Muscle layer of colon (tissue), 2 donors: ENCODE data around the gene FSTL4.
"Not testable (repeated sequence)": the region's sequence is repeated elsewhere in the genome, so short reads cannot be mapped to it uniquely, and the experiment has no call there.

Experiments used
- H3K27ac ChIP-seq: one replicate; pipeline ENCODE4 v1.7.0; 2013; ENCODE audit warnings: low read depth, mild to moderate bottlenecking, low read length, moderate library complexity
- H3K27me3 ChIP-seq, 2 donors: one replicate each; pipeline ENCODE4 v1.7.0; 2013; ENCODE audit warnings: low read length in 2 of 2, mild to moderate bottlenecking in 2 of 2; ENCODE audit not compliant: insufficient read depth in 2 of 2, control insufficient read depth in 1 of 2
- H3K36me3 ChIP-seq: one replicate; pipeline ENCODE4 v1.7.0; 2013; ENCODE audit warnings: mild to moderate bottlenecking, low read length; ENCODE audit not compliant: insufficient read depth
- H3K4me1 ChIP-seq: one replicate; pipeline ENCODE4 v1.7.0; 2013; ENCODE audit warnings: mild to moderate bottlenecking, low read length; ENCODE audit not compliant: insufficient read depth
- H3K4me3 ChIP-seq, 2 donors: one replicate each; pipeline ENCODE4 v1.7.0; 2013; ENCODE audit warnings: low read length in 2 of 2, low read depth in 1 of 2, mild to moderate bottlenecking in 1 of 2, moderate library complexity in 1 of 2
- H3K9ac ChIP-seq: one replicate; pipeline ENCODE4 v1.7.0; 2013; ENCODE audit warnings: low read length
- H3K9me3 ChIP-seq: one replicate; pipeline ENCODE4 v1.7.0; 2013; ENCODE audit warnings: mild to moderate bottlenecking, low read length
- donor health status: abdominal sarcoma.
- donor health status: Adenocarcinoma of cecum.

Gene FSTL4

DNA sequence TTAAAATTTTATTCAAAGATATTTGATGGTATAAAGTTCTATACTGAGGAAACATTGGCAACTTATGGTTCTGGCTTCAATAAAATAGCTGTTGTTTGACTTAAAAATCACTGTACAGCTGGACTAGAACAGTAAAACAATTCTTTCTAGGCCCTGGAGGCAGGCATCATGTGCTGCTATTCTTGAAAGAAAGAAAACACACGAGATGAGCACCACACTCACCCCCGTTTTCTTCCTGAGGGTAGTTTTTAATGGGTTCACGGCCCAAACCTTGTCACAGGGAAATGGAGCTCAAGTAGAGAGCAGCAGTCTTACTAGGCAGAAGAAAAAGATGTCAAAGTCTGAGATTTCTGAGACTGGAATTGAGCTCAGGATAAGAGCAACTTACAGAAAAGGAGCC, 68.0 kb downstream of the FSTL4 start:
- H3K9me3 ChIP-seq = no peaks in the 10 kb centered on the region
- no peaks in the 10 kb centered on the region for H3K27me3 ChIP-seq
- no peak overlapping the region for H3K27ac ChIP-seq
- H3K36me3 ChIP-seq = no peaks in the 10 kb centered on the region
- no peak overlapping the region for H3K9ac ChIP-seq
- no peak overlapping the region for H3K4me3 ChIP-seq
- H3K4me1 ChIP-seq = no peaks in the 10 kb centered on the region

DNA sequence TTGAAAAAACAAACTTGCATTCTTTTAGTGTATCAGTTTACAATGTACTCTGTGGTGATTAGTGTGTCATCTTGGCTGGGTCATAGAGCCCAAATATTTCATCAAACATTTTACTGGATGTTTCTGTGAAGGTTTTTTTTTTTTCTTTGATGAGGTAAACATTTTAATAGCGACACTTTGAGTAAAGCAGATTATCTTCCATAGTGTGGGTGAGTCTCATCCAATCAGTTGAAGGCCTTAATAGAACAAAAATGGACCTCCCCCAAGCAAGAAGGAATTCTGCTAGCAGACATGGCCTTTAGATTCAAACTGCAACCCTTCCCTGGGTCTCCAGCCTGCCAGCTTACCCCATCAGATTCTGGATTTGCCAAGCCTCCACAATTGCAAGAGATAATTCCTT, 72.5 kb downstream of the FSTL4 start:
- H3K9ac ChIP-seq = no peak overlapping the region
- H3K4me3 ChIP-seq = no peak overlapping the region
- H3K9me3 ChIP-seq = no peaks in the 10 kb centered on the region
- H3K4me1 ChIP-seq = no peaks in the 10 kb centered on the region
- no peaks in the 10 kb centered on the region for H3K27me3 ChIP-seq
- H3K27ac ChIP-seq = no peak overlapping the region
- H3K36me3 ChIP-seq = no peaks in the 10 kb centered on the region

DNA sequence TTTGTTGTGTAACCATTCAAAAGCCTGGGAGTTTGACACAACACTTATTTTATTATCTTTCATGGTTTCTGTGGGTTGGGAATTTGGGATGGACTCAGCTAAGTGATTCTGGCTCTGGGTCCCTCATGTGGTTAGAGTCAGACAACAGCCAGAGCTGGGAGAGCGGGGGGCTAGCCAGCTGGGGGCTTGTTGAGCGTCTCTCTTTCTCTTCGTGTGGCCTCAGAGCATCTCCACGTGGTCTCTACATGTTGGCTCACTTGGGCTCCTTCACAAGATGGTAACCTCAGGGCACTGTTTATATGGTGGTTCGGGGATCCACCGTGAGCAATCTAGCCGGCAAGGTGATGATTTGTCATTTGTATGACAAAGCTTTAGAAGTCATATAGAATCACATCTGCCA, 73.6 kb downstream of the FSTL4 start:
- no peak overlapping the region for H3K9ac ChIP-seq
- no peak overlapping the region for H3K4me3 ChIP-seq
- no peaks in the 10 kb centered on the region for H3K4me1 ChIP-seq
- H3K36me3 ChIP-seq = no peaks in the 10 kb centered on the region
- H3K9me3 ChIP-seq = no peaks in the 10 kb centered on the region
- H3K27me3 ChIP-seq = no peaks in the 10 kb centered on the region
- no peak overlapping the region for H3K27ac ChIP-seq

DNA sequence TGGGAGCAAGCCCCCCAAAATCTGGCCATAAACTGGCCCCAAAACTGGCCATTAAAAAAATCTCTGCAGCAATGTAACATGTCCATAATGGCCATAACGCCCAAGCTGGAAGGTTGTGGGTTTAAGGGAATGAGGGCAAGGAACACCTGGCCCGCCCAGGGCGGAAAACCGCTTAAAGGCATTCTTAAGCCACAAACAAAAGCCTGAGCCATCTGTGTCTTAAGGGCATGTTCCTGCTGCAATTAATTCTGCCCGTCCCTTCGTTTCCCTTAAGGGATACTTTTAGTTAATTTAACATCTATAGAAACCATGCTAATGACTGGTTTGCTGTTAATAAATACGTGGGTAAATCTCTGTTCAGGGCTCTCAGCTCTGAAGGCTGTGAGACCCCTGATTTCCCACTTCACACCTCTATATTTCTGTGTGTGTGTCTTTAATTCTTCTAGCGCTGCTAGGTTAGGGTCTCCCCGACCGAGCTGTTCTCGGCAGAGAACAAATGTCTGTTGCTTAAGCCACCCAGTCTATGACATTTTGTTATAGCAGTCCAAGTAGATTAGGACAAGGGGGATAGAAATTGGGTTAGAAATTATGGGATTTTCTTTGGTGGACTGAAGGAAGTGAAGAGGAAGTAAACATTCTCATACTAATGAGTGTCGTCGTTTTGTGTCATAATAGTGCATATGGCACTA, 77.0 kb downstream of the FSTL4 start:
- H3K36me3 ChIP-seq, H3K4me1 ChIP-seq, H3K9me3 ChIP-seq, H3K27ac ChIP-seq, H3K27me3 ChIP-seq, H3K4me3 ChIP-seq, H3K9ac ChIP-seq: not testable (repeated sequence)

DNA sequence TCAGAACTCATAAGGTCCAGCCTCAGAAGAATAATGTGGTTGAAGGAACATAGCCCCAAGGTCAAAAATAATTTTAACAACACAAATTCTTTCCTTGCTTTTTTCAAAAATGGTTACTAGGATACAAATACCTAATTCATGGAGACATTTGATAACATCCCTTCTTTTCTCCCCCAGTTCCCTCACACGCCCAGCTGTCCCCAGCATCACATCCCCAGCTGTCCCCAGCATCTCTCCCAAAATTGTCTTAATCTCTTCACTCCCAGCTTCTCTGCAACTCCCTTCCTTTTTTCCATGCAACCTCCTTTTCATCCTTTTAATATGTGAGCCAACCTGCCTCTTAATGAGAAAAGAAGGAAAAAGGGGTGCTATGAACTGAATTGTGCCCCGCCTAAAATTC, 77.8 kb downstream of the FSTL4 start:
- Histone ChIP-seq H3K27ac (no peak overlapping the region), H3K4me1 (no peaks in the 10 kb centered on the region), H3K9ac (no peak overlapping the region), H3K36me3 (no peaks in the 10 kb centered on the region), H3K4me3 (no peak overlapping the region), H3K9me3 (no peaks in the 10 kb centered on the region), H3K27me3 (no peaks in the 10 kb centered on the region)

DNA sequence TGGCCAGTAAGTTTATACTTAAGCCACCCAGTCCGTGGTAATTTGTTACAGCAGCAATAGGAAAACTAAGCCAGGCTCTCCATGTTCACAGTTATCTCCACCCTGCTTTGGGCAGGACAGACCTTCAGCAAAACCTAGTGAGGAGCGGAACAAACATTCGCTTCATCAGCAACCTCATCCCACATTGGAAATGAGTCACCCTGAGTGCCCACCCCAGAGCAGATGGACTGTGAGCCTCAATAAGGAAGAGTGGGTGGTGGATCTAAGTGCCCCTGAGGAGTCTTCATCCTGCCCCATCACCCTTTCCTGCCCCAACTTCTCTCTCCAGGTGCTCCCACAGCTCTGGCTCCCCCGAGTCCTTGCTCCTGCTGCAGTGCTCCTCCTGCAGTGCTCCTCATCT, 78.8 kb downstream of the FSTL4 start:
- Histone ChIP-seq H3K9me3 (no peaks in the 10 kb centered on the region), H3K4me1 (no peaks in the 10 kb centered on the region), H3K36me3 (no peaks in the 10 kb centered on the region), H3K27me3 (no peaks in the 10 kb centered on the region), H3K9ac (no peak overlapping the region), H3K4me3 (no peak overlapping the region), H3K27ac (no peak overlapping the region)

DNA sequence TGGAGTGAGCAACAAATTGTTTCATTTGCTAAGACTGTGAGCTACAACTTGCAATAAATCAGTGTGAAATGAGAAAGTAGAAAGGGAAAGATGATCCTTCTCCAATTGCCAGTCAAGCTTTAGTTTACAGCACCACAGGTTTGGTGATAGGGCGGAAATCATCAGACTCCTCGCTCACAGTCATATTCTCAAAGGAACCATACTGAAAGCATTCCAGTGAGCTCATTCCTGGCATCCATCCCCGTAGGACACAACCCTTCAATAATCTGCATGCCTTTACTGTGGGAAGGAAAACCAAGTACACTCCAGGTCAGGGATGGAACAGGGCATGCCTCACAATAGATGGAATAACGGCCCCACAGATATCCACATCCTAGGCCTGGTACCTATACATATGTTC, 80.7 kb downstream of the FSTL4 start:
- Histone ChIP-seq H3K27ac (no peak overlapping the region), H3K4me3 (no peak overlapping the region), H3K27me3 (no peaks in the 10 kb centered on the region), H3K4me1 (no peaks in the 10 kb centered on the region), H3K36me3 (no peaks in the 10 kb centered on the region), H3K9me3 (no peaks in the 10 kb centered on the region), H3K9ac (no peak overlapping the region)

DNA sequence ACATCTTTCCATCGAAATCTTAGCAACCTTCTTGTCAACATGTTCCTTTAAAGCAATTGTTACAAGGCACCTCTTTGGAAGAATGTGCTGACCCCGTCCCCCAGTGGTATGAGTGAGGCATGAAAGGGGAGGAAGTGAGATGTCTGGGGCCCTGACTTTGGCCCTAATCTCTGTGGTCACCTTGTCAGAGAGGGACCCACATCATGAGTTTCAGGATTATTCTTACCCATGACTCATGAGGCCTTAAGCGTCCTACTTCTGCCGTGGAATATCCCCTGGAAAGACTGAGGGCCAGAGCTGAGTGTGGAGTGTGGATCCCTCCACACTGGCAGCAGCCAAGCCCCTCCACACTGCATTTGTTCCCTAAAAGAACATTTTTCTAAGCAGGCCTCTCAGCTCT, 81.2 kb downstream of the FSTL4 start:
- no peaks in the 10 kb centered on the region for H3K4me1 ChIP-seq
- no peak overlapping the region for H3K4me3 ChIP-seq
- H3K9ac ChIP-seq = no peak overlapping the region
- no peak overlapping the region for H3K27ac ChIP-seq
- no peaks in the 10 kb centered on the region for H3K36me3 ChIP-seq
- no peaks in the 10 kb centered on the region for H3K9me3 ChIP-seq
- H3K27me3 ChIP-seq = no peaks in the 10 kb centered on the region

DNA sequence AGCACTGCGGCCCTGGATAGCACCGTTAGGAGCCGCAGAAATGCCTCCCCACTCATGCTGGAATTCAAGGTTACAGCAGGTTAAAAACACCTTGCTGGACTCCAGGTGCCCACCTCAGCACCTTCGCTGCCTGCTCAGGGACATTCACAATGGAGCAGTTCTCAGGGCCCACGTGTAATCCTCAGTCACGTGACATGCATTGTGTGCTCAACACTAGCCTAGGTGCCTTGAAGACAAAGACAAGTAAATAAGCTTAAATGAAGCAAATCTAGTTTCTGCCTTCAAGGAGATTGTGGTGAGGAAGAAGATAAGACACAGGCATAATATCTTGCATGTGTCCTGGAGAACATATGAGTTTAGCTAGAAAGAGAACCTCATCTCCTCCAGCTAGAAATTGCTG, 82.1 kb downstream of the FSTL4 start:
- Histone ChIP-seq H3K9me3 (no peaks in the 10 kb centered on the region), H3K27me3 (no peaks in the 10 kb centered on the region), H3K9ac (no peak overlapping the region), H3K36me3 (no peaks in the 10 kb centered on the region), H3K4me3 (no peak overlapping the region), H3K4me1 (no peaks in the 10 kb centered on the region), H3K27ac (no peak overlapping the region)

DNA sequence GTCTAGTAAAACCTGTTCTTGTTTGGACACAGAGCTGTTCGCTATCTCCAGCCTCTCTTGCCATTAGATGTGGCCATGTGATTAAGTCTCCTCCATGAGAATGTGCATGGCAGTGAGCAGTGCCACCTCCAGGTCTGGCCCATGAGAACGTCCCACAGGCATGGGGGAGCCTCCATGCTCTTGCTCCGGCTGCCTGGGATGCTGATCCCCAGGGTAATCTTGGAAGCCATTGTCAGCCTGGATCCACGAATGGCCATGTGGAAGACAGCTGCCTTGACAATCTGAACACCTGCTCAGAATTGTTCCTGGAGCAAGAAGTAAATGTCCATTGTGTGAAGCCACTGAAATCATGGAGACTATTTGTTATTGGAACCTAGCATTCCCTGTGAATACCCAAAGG, 83.5 kb downstream of the FSTL4 start:
- H3K9me3 ChIP-seq = no peaks in the 10 kb centered on the region
- H3K9ac ChIP-seq = no peak overlapping the region
- no peak overlapping the region for H3K4me3 ChIP-seq
- no peaks in the 10 kb centered on the region for H3K4me1 ChIP-seq
- no peak overlapping the region for H3K27ac ChIP-seq
- no peaks in the 10 kb centered on the region for H3K36me3 ChIP-seq
- H3K27me3 ChIP-seq = no peaks in the 10 kb centered on the region

DNA sequence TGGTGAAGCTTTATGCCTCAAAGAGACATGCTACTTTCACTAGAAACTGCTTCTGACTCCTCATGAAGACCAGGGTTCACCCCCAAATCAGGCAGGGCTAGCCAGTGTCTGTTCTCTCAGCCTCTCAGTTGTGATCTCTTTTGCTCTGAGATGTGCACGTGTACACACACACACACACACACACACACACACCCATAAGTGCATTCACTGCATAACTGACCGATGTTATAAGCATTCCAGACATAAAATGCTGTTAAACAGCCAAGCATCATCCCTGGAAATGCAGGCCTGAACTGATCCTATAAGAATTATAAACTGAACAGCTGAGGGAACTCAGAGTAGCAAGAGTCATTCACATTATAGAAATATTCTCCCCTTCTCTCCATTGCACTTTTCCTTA, 85.0 kb downstream of the FSTL4 start:
- H3K9ac ChIP-seq = no peak overlapping the region
- H3K9me3 ChIP-seq = no peaks in the 10 kb centered on the region
- no peak overlapping the region for H3K27ac ChIP-seq
- no peak overlapping the region for H3K4me3 ChIP-seq
- H3K36me3 ChIP-seq = no peaks in the 10 kb centered on the region
- no peaks in the 10 kb centered on the region for H3K27me3 ChIP-seq
- no peaks in the 10 kb centered on the region for H3K4me1 ChIP-seq

DNA sequence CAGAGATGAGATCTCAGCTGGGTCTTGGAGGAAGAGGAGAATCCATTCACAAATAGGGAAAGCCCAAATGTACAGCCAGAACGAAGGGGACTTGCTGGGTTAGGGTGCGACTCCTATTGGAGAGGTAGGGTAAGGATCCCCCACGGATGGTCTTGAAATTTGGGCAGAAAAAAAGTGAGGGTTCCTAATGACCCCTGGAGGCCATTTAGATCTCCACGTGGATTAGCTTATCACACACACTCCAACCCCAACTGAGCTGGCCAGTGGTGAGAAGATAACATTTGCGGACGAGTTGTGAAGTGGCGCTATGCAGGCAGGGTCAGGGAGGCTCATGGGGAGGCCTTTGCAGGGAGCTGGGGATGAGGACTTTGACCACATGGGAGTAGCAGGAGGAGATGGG, 86.0 kb downstream of the FSTL4 start:
- no peaks in the 10 kb centered on the region for H3K27me3 ChIP-seq
- H3K4me1 ChIP-seq = no peaks in the 10 kb centered on the region
- H3K36me3 ChIP-seq = no peaks in the 10 kb centered on the region
- H3K4me3 ChIP-seq = no peak overlapping the region
- no peak overlapping the region for H3K27ac ChIP-seq
- H3K9me3 ChIP-seq = no peaks in the 10 kb centered on the region
- no peak overlapping the region for H3K9ac ChIP-seq
